HG02981 (cell line): ENCODE data around the gene STX18.
"Not testable (repeated sequence)": the region's sequence is repeated elsewhere in the genome, so short reads cannot be mapped to it uniquely, and the experiment has no call there.

Source experiments
- ATAC-seq: cut with Tn5 transposase; IDR thresholded peaks from one replicate; pipeline ENCODE4 v1.9.1; 2021; ENCODE audit warnings: mild to moderate bottlenecking, moderate library complexity; ENCODE audit not compliant: unreplicated experiment

The STX18 gene

GRCh38 chr4:4541661-4542570, at the start of gene STX18:
STX18 (minus strand) TSS chr4:4542048; CDS start chr4:4541964, 84 bp downstream.
- ATAC-seq, result peak; percentile 76

- no peak for ATAC-seq
Observed at GRCh38 chr4:4591071-4591470, 49.2 kb upstream of the STX18 start.

GRCh38 chr4:4590546-4590945, 48.7 kb upstream of the STX18 start:
- no peak for ATAC-seq

- ATAC-seq, result no peak
Observed at GRCh38 chr4:4585012-4585670, 43.3 kb upstream of the STX18 start.

GRCh38 chr4:4583606-4584005, 41.8 kb upstream of the STX18 start:
- no peak for ATAC-seq

GRCh38 chr4:4582653-4583052, 40.8 kb upstream of the STX18 start:
- no peak for ATAC-seq

GRCh38 chr4:4580494-4580893, 38.6 kb upstream of the STX18 start:
- ATAC-seq, result no peak

- no peak for ATAC-seq
Observed at GRCh38 chr4:4578981-4579380, 37.1 kb upstream of the STX18 start.

GRCh38 chr4:4577359-4577875, 35.6 kb upstream of the STX18 start:
- no peak for ATAC-seq

GRCh38 chr4:4575284-4576211, 33.7 kb upstream of the STX18 start:
- peak; percentile 76 for ATAC-seq

GRCh38 chr4:4574792-4575191, 32.9 kb upstream of the STX18 start:
- ATAC-seq, result no peak

- no peak for ATAC-seq
Observed at GRCh38 chr4:4574052-4574451, 32.2 kb upstream of the STX18 start.

- no peak for ATAC-seq
Observed at GRCh38 chr4:4572821-4573220, 31.0 kb upstream of the STX18 start.

GRCh38 chr4:4569861-4570260, 28.0 kb upstream of the STX18 start:
- not testable (repeated sequence) for ATAC-seq

GRCh38 chr4:4568806-4569427, 27.1 kb upstream of the STX18 start:
- ATAC-seq, result no peak

- ATAC-seq, result not testable (repeated sequence)
Observed at GRCh38 chr4:4566359-4566758, 24.5 kb upstream of the STX18 start.

- ATAC-seq, result no peak
Observed at GRCh38 chr4:4564522-4564921, 22.7 kb upstream of the STX18 start.

- ATAC-seq, result no peak
Observed at GRCh38 chr4:4560642-4561041, 18.8 kb upstream of the STX18 start.

- no peak for ATAC-seq
Observed at GRCh38 chr4:4560136-4560535, 18.3 kb upstream of the STX18 start.

- ATAC-seq, result no peak
Observed at GRCh38 chr4:4559596-4559995, 17.7 kb upstream of the STX18 start.
